Cerebellar cortex (tissue), 1 donor: ENCODE results near the gene RPL37A.
"Not testable (repeated sequence)": the region's sequence is repeated elsewhere in the genome, so short reads cannot be mapped to it uniquely, and the experiment has no call there.

Experiments used
- DNase-seq: peaks from one replicate; pipeline ENCODE4 v3.0.0-alpha.2; 2015; ENCODE audit warnings: low spot score

Gene RPL37A

DNA sequence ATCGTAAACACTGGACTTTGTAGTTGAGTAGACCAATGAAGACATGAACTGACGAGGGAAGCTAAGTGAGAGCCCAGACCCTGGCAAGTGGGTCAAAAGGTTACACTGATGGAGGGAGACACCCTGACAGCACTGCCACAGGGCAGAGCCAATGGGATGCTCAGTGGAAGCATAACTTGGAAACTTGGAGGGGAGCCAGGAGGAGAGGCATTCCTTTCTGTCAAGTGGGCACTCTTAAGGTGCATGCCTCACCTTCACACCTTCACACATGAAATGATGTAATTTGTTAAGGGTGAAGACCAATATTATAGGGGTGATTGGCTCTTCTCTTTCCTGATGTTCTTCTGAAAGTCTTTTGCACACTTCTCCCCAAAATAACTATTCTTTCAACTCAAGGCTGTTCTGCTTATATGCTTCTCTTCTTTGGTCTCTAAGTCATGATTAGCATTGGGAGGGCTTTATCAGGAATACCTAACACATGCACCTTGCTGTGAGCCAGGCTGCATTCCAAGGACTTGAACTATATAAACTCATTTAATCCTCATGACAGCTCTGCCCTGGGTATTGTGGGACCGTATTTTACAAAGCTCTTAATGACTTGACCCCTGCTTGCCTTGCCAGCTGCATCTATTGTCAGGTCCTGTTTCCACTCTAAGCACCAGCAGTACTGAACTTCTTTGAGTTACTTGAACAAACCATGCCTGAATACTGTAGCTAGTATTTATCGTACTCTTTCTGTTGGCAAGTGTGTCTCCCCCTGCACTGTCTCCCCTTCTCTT lies 19.0 kb downstream of the RPL37A start:
- no peak for DNase-seq

DNA sequence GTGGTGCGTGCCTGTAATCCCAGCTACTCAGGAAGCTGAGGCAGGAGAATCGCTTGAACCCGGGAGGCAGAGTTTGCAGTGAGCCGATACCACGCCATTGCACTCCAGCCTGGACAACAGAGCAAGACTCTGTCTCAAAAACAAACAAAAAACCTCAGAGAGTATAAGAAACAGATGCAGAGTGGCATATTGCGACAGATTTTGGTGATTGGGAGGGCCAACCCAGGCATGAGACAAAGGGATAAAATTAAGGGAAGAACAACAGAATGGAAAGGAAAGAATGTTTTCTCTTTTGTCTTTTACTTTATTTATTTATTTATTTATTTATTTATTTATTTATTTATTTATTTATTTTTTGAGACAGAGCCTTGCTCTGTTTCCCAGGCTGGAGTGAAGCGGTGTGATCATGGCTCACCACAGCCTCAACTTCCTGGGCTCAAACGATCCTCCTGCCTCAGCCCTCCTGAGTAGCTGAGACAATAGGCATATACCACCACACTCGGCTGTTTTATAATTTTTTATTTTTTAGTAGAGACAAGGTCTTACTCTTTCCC lies 20.0 kb downstream of the RPL37A start:
- DNase-seq = not testable (repeated sequence)

GRCh38 chr2:216519154-216519762 lies 20.6 kb downstream of the RPL37A start:
- DNase-seq = peak; percentile 87

GRCh38 chr2:216520112-216520511 lies 21.5 kb downstream of the RPL37A start:
- DNase-seq = no peak

DNA sequence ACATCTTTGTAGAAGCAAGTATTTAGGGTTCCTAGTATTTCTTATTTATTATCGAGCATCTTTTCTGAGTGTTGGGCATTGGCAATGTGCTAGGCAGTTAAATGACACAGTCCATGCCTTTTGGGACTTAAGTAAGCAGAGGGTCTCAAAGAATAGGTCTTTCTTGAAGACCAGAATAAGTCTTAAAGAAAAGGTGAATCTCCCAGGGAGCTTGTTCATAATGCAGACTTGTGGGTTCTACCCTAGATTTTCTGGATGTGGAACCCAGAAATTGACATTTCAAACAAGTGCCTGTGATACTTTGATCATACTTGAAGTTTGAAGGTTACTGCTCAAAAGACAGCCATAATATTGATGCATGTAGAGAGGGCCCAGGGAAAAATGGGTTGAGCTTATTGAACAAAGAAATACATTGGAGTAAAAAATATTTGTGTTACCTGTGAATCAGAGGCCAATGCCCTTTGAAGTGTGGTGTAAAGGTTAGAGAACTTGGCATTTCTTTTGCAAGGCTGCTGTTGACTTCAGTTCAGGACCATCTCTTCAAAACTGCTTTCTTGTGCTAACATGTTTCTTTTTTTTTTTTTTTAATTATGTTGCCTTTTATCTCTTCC lies 24.4 kb downstream of the RPL37A start:
- no peak for DNase-seq

DNA sequence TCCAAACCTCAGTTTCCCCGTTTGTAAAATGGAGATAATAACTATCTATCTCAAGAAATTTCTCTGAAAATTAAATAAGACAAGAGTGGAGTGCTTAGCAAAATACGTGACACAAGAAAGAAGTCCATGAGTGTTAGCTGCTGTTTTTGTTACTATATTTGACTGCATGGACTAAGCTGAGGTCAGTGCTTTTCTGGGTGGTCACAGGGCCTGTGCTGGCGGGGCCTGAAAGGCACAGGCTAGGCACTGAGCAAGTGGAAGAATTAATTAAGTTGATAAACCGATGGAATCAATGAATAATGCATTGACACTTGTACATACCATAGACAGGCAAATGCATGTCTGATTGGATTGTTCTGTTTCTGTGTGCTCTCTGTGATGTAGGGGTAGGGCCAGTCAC lies 27.3 kb downstream of the RPL37A start:
- DNase-seq = no peak

DNA sequence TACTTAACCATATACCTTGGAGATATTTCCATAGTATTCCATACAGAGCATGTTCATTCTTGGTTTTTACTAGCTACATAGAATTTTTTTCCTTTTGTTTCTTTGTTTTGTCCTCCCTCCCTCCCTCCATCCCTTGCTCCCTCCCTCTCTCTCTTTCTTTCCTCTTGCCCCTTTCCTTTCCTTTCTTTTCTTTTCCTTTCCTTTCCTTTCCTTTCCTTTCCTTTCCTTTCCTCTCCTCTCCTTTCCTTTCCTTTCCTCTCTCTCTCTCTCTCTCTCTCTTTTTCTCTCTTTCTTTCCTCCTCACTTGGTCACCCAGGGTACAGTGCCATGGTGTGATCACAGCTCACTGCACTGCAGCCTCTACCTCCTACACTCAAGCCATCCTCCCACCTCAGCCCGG lies 28.3 kb downstream of the RPL37A start:
- DNase-seq = no peak

DNA sequence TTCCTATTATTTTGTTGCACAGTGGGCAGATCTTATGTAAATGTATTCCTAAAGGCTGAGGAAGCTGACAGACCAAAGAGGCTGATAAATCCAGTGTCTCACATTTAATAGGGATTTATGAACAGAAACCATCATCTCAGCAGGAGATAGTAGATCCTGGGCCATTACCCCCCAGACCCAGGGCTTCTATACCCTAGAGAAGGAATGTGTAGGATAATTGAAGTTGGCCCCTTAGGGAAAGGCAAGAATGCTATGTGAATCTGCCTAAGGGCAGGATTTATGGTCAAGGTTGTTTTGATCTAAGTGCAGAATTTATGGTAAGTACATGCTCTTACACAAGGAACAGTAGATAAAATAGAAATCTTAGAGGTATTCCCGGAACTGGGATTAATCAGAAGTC lies 29.0 kb downstream of the RPL37A start:
- no peak for DNase-seq

DNA sequence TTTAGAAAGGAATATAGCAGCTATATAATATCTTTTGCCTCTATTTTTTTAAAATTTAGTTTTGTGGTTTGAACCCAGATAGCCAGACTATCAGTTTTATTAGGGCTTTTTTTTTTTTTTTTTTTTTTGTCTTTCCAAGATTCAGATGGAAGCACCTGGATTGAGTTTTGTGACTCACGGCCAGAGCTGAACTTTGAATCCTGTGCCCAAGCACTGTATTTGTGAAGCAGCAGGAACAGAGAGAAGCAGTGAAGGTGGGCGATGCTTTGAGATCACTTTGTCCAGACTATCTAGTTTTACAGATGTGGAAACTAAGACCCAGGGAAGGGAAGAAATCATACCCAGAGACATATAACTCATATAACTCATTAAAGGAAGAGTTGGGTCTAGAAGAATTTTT lies 33.9 kb downstream of the RPL37A start:
- no peak for DNase-seq

- no peak for DNase-seq
Measured at GRCh38 chr2:216533609-216534008, 35.0 kb downstream of the RPL37A start.

DNA sequence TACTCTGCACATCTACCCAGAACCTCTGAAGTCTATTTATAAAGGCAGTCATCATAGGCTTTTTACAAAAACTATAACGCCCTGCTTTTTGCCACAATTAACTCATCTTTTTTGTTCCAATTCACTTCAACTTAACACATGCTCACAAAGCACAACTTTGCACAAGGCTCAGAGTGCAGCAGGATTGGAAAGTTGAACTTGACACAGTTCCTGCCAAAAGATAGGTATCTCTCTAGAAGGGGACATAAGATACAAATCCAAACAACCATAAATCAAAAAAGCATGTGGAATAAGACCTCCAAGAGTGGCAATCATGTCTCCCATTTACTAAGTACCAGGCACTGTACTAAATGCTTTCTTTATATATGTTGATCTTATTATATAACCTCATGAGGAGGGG lies 36.2 kb downstream of the RPL37A start:
- no peak for DNase-seq

DNA sequence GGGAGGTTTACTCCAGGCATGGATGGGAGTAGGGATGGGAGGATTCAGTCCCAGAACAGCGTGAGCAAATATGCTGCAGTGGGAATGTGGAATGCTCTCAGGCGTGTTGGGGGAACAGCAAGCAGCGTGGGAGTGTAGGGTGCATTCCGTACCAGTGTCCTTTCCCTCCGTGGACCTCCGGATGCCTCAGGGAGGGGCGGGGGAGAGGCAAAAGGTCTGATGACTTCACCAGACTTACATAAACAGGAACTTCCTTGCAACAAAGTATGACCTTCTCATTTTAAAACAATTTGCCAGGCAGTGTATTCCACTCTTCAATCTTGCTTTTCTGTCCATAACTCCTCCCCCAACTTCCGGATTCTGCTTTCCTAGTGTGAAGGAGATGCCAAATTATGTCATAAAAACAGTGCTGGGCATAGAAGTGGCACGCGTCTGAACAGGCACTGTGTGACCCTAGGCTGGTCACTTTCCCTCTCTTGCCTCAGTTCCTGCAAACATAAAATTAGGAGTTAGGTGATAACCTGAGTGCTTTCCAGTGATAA lies 36.9 kb downstream of the RPL37A start:
- DNase-seq = no peak

DNA sequence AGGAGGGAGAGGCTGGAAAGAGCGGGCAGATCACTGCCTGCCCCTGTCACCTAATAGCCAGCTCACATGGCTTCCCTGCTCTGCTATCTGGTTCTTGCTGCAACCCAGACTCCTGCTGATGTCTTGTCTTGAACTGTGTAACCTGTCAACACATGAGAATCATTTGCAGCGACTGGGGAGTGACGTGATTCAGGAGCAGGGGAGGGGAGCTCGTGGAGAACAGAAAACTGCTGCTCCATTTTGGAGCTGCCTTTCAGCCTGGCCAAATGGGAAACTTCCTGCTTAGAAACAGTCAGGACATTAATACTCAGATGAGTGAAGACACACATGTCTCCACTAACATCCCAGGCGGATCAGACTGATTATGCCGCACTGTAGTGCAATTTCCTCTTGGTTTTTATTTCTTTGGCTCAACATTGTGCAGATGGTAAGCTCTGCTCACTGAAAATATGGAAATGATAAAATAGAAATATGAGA lies 38.1 kb downstream of the RPL37A start:
- DNase-seq = no peak

GRCh38 chr2:216537366-216537765 lies 38.7 kb downstream of the RPL37A start:
- DNase-seq = no peak

DNA sequence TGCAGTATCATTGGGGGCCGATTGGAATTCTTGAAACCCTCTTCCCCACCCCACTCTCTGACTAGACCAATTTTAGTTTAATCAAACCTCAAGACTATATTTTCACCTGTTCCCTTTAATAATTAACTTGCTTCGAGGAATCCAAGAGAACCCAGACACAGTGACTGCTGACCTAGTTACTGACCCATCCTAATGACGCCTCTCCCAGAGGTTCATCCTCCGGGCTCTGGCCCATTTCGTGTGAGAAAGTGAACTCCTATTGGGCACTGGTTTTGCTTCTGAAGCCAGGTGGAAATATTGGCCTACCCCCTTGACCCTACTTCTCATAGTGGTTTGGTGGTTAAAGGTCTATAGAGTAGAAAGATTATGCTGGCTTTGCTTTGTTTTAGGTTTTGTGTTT lies 39.9 kb downstream of the RPL37A start:
- no peak for DNase-seq

DNA sequence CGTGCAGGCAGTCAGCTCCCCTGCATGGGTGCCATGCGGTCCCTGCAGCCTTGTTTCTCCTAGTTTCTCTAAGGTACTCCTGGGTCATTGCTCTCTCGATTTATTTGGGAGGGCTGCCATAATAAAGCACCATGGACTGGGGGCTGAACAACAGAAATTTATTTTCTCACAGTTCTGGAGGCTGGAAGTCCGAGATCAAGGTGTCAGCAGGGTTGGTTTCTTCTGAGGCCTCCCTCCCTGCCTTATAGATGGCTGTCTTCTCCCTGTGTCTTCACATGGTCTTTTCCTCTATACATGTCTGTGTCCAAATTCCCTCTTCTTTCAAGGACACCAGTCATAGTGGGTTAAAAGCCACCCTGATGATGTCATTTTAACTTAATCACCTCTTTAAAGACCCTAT lies 40.5 kb downstream of the RPL37A start:
- DNase-seq = no peak

- DNase-seq = peak; percentile 38
Measured at GRCh38 chr2:216539791-216540241, 41.2 kb downstream of the RPL37A start.

GRCh38 chr2:216540920-216541319 lies 42.3 kb downstream of the RPL37A start:
- no peak for DNase-seq

DNA sequence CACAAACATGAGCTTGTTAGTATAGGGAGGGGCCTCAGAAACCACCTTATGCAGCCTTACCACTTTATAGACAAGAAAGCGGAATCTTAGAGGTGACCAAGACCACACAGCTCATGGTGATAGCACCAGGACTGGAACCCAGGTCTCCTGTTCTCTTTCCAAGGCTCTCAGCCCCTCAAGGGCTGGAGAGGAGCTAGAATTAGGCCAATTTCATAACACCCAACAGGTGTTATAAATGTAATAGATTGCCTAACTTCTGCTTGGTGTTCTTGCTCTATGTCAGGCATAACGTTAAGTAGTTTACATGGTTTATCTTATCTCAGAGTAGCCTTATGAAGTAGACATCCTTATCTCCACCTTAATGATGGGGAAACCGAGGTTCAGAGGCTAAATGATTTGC lies 42.9 kb downstream of the RPL37A start:
- no peak for DNase-seq

- no peak for DNase-seq
Measured at GRCh38 chr2:216545359-216545758, 46.7 kb downstream of the RPL37A start.

DNA sequence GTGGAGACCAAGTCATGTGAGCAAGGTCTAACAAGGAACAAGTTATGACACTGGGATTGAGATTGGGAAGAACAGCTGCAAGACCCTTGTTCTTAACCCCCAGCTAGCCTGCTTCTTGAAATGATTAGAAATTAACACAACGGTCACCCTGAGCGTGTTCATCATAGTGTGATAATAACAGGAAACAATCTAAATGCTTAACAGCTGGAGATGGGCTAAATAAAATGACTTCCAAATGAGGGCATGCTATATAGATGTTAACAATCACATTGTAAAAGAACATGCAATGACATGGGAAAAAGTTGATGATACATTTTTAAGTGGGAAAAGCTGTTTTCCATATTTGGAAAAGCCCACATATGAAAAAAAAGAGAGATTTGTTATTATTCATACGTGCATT lies 47.6 kb downstream of the RPL37A start:
- DNase-seq = no peak

- DNase-seq = no peak
Measured at GRCh38 chr2:216546641-216547403, 48.2 kb downstream of the RPL37A start.
